GM12878 (cell line): Measurements from ENCODE around the gene SF3B4. TPM values are rescaled to one million over a fixed set of nuclear protein-coding genes. Genes with fewer than 3 reads are reported as not detected.

ENCODE experiments used
- ATAC-seq: fragments of 200-7000 bp; cut with Tn5 transposase; 3 replicates; pipeline ENCODE4 v1.9.1; 2020; ENCODE audit warnings: mild to moderate bottlenecking, moderate library complexity
- BruUV-seq: library from RNA; stranded (reverse); fragments of 400-500 nt; replicated peaks from 2 replicates; lab custom pipeline; 2021; lab: Mats Ljungman, UMichigan
- CTCF ChIA-PET: fragments of 300-600 bp; sonication (Branson Sonifier 250); formaldehyde crosslinking; extraction: SDS; loops from one replicate; lab custom pipeline; 2021; ENCODE audit warnings: inconsistent platforms; lab: Yijun Ruan, JAX
- POLR2A ChIA-PET: fragments of 350-600 bp; formaldehyde crosslinking; extraction: SDS; loops from one replicate; lab custom pipeline; 2021; ENCODE audit warnings: inconsistent platforms; lab: Charles Lee
- RAD21 ChIA-PET: fragments of 300-600 bp; sonication (Branson Sonifier 250); formaldehyde crosslinking; loops from one replicate; lab custom pipeline; 2023; ENCODE audit warnings: antibody characterized with exemption; ENCODE audit not compliant: unreplicated experiment; lab: Charles Lee
- SMC1A ChIA-PET: fragments of 300-600 bp; sonication (Branson Sonifier 250); formaldehyde crosslinking; loops from one replicate; lab custom pipeline; 2023; ENCODE audit not compliant: unreplicated experiment, uncharacterized antibody; lab: Charles Lee
- DNase-seq: peaks from one replicate; pipeline ENCODE4 v3.0.0-alpha.2; 2011; ENCODE audit warnings: low read depth, low spot score
- FAIRE-seq: peaks from 3 replicates; lab custom pipeline; 2011; peaks lifted over from hg19 to GRCh38; lab: Jason Lieb, UNC
- H2AFZ ChIP-seq: 2 replicates; pipeline ENCODE4 v1.6.0; 2011; ENCODE audit warnings: low read depth, low read length, control low read depth; ENCODE audit not compliant: control insufficient read depth
- H3K27ac ChIP-seq: 2 replicates; pipeline ENCODE4 v1.5.1; 2011; ENCODE audit warnings: control low read depth; ENCODE audit not compliant: control insufficient read depth, insufficient read depth
- H3K27me3 ChIP-seq, 2 experiments: replicated peaks in 1 of 2; 2 replicates each; pipeline versions ENCODE4 v1.6.0 to v1.6.1; 2011; ENCODE audit warnings: low read length in 1 of 2; ENCODE audit not compliant: control insufficient read depth in 2 of 2, insufficient read depth in 2 of 2
- H3K36me3 ChIP-seq, 2 experiments: 2 replicates each; pipeline ENCODE4 v1.5.1; 2011; ENCODE audit warnings: low read length in 1 of 2; ENCODE audit not compliant: control insufficient read depth in 2 of 2, insufficient read depth in 2 of 2
- H3K4me1 ChIP-seq: 2 replicates; pipeline ENCODE4 v1.6.1; 2011; ENCODE audit warnings: mild to moderate bottlenecking, low read length, moderate library complexity, mixed read lengths; ENCODE audit not compliant: control insufficient read depth, insufficient read depth
- H3K4me2 ChIP-seq: 2 replicates; pipeline ENCODE4 v1.6.0; 2011; ENCODE audit warnings: control low read depth; ENCODE audit not compliant: control insufficient read depth, insufficient read depth
- H3K4me3 ChIP-seq: fragments of 200-600 bp; sonication (generic); 2 replicates; pipeline ENCODE4 v1.5.1; 2016
- H3K79me2 ChIP-seq: 2 replicates; pipeline ENCODE4 v1.6.0; 2011; ENCODE audit warnings: low read length; ENCODE audit not compliant: control insufficient read depth, insufficient read depth
- H3K9ac ChIP-seq: 2 replicates; pipeline ENCODE4 v1.8.0; 2011; ENCODE audit warnings: low read length, control low read depth, mixed read lengths; ENCODE audit not compliant: control insufficient read depth, insufficient read depth
- H3K9me3 ChIP-seq: replicated peaks from 3 replicates; pipeline ENCODE4 v1.5.1; 2011; ENCODE audit warnings: mild to moderate bottlenecking, low read length; ENCODE audit not compliant: control insufficient read depth, insufficient read depth
- H4K20me1 ChIP-seq: 2 replicates; pipeline ENCODE4 v1.6.0; 2011; ENCODE audit not compliant: control insufficient read depth, insufficient read depth
- CHD1 ChIP-seq: IDR thresholded peaks from 2 replicates; pipeline ENCODE4 v1.6.1; 2012; ENCODE audit warnings: low read depth, low read length, improper control_type of control experiment
- IKZF1 ChIP-seq: fragments of 450-650 bp; conservative IDR thresholded peaks from 2 replicates; pipeline ENCODE4 v1.6.1; 2017; ENCODE audit warnings: antibody characterized with exemption, mild to moderate bottlenecking
- KAT2A ChIP-seq: conservative IDR thresholded peaks from 2 replicates; pipeline ENCODE4 v1.6.1; 2011; ENCODE audit warnings: low read depth, low read length; ENCODE audit not compliant: control insufficient read depth
- NR2F1 ChIP-seq: fragments of 450-650 bp; conservative IDR thresholded peaks from 2 replicates; pipeline ENCODE4 v1.6.1; 2017; ENCODE audit warnings: mild to moderate bottlenecking
- WGBS: methylation state at CpG from one replicate; pipeline ENCODE4 v1.1.6; 2016; ENCODE audit warnings: low lambda C conversion rate; ENCODE audit not compliant: insufficient replicate concordance, insufficient coverage; ENCODE audit errors: missing lambda C conversion rate; 5-methylcytosine and 5-hydroxymethylcytosine counted together
- in situ Hi-C: fragments of 300-500 bp; cut with MboI; formaldehyde crosslinking; loops from 9 replicates; pipeline ENCODE4 v1.14.3; 2018; ENCODE audit warnings: mixed read lengths
- intact Hi-C: fragments of 100-400 bp; cut with micrococcal nuclease; formaldehyde crosslinking; loops from one replicate; pipeline ENCODE4 v1.14.2; 2022; ENCODE audit not compliant: unreplicated experiment
- polyA plus RNA-seq, 11 experiments: library from polyadenylated mRNA; depleted of rRNA in 4 of 11; unstranded in 6 of 11; stranded (reverse) in 5 of 11; fragments of >200 nt; fragmentation: Nextera tagmentation in 4 of 11; fragmentation: Illumina TruSeq in 1 of 11; extraction: Ambion mirVana in 4 of 11; extraction: Trizol in 1 of 11; gene quantifications; 1 replicate in 1 of 11; 2 replicates in 10 of 11; pipeline versions ENCODE4 v1.2.1 to v1.2.3, GENCODE V29; 2011 to 2016; ENCODE audit warnings: inconsistent platforms in 2 of 11, missing spikeins in 2 of 11, low read depth in 1 of 11
- total RNA-seq, 4 experiments: library from RNA; depleted of rRNA in 3 of 4; stranded (reverse); fragments of >200 nt in 3 of 4; fragmentation: Illumina TruSeq in 1 of 4; extraction: Trizol in 1 of 4; gene quantifications; 2 replicates each; pipeline versions ENCODE4 v1.2.1 to v1.2.3, GENCODE V29; 2013 to 2021
- TF ChIP-seq, protein P1 (sequence below): fragments of 450-650 bp; IDR thresholded peaks from 2 replicates; pipeline ENCODE4 v1.6.1; 2017; ENCODE audit warnings: antibody characterized with exemption, mild to moderate bottlenecking, moderate library complexity

Gene SF3B4
- total and polyA plus RNA-seq, 10 of the 15 experiments (the other 5 are each of a cell fraction or from before 2014, with no cell fraction given), result 1.9 to 146 (median 27.5) TPM

DNA sequence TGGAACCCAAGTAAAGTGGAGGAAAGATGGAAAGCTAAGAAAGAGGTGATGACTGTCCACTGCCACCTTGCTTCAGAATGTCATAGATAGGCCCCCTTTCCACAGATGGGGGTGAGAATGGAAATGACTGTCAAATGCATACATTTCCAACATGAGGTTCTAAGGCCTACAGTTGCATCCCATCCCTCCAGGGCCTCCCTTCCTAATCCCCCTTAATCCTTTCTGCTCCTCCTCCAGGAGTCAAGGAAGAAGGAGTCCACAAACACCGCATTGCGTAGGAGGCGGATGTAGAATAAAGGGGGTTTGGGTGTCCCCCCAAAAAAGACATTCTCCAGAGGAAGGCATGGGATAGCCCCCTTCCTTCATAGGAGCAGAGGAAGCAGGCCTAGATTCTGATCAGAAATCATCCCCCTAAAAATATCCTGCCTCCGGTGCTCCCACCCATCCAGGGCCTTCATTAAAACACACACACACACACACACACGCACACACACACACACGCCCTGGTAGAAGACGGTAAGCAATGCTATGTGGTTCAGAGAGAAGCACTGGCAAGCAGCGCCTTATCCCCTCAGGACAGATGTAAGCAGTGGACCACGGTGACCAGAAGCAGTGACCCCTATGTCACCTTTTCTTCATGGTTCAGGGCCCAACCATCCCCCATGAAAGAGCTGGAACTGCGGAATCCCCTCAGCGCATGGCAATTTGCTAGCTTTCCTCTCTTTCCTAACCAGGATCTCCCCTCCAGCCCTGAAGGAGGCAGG is 12.0 kb downstream of the SF3B4 start:
- Histone ChIP-seq H3K4me2 (no peak overlapping the region), H3K4me3 (no peak overlapping the region), H3K27me3 (peaks cover 0 to 3% of the 10 kb centered on the region in 2 experiments; a peak in 2 of 4 replicates), H2AFZ (no peak overlapping the region), H3K9me3 (no peaks in the 10 kb centered on the region), H3K27ac (no peak overlapping the region), H3K79me2 (no peaks in the 10 kb centered on the region), H3K4me1 (peaks cover 10% of the 10 kb centered on the region; the same call in 1 of the 2 replicates), H4K20me1 (no peaks in the 10 kb centered on the region), H3K36me3 (no peaks in the 10 kb centered on the region), H3K9ac (no peak overlapping the region)
- BruUV-seq, result no TSS peak
- no peak for DNase-seq
- in situ Hi-C loops (no loop called here), intact Hi-C loops (no loop called here)
- 85% methylated on average over 11 of the region's 11 CpGs for WGBS
- POLR2A ChIA-PET, result interaction anchor here (0.6 to 1.2 kb wide), 2 partner anchors 13 to 23 kb away, joined by 3 to 4 read pairs; no protein-coding TSS in a partner anchor
- SMC1A ChIA-PET, result no interaction called here
- no peak for TF ChIP-seq CHD1
- TF ChIP-seq, protein P1, sequence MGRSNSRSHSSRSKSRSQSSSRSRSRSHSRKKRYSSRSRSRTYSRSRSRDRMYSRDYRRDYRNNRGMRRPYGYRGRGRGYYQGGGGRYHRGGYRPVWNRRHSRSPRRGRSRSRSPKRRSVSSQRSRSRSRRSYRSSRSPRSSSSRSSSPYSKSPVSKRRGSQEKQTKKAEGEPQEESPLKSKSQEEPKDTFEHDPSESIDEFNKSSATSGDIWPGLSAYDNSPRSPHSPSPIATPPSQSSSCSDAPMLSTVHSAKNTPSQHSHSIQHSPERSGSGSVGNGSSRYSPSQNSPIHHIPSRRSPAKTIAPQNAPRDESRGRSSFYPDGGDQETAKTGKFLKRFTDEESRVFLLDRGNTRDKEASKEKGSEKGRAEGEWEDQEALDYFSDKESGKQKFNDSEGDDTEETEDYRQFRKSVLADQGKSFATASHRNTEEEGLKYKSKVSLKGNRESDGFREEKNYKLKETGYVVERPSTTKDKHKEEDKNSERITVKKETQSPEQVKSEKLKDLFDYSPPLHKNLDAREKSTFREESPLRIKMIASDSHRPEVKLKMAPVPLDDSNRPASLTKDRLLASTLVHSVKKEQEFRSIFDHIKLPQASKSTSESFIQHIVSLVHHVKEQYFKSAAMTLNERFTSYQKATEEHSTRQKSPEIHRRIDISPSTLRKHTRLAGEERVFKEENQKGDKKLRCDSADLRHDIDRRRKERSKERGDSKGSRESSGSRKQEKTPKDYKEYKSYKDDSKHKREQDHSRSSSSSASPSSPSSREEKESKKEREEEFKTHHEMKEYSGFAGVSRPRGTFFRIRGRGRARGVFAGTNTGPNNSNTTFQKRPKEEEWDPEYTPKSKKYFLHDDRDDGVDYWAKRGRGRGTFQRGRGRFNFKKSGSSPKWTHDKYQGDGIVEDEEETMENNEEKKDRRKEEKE, result no peak
- no peak for TF ChIP-seq IKZF1
- no peak for TF ChIP-seq KAT2A
- TF ChIP-seq NR2F1, result 0 out of 2 replicates have a peak, but pooled peaks have one; percentile 20
- no peak for ATAC-seq
- no peak for FAIRE-seq
- RAD21 ChIA-PET, result no interaction called here
- CTCF ChIA-PET, result interaction anchor here (1.0 kb wide), 1 partner anchor 14 kb away, joined by 3 read pairs; no protein-coding TSS in a partner anchor
